HFFc6 (cell line): ENCODE data around the gene GFI1. TPM values are rescaled to one million over a fixed set of nuclear protein-coding genes. Genes with fewer than 3 reads are reported as not detected.

ENCODE experiments used
- DNase-seq: peaks from one replicate; pipeline ENCODE4 v3.0.0-alpha.2; 2018
- H3K27ac Mint-ChIP-seq: 2 replicates; pipeline ENCODE4 v1.8.0; 2020; ENCODE audit warnings: mild to moderate bottlenecking, mixed read lengths
- H3K27me3 Mint-ChIP-seq: 2 replicates; pipeline ENCODE4 v1.8.0; 2021; ENCODE audit warnings: mild to moderate bottlenecking, moderate library complexity, mixed read lengths; ENCODE audit not compliant: insufficient read depth
- H3K36me3 Mint-ChIP-seq: 2 replicates; pipeline ENCODE4 v1.8.0; 2021; ENCODE audit warnings: low read depth, mixed read lengths
- H3K4me1 Mint-ChIP-seq: 2 replicates; pipeline ENCODE4 v1.8.0; 2020; ENCODE audit warnings: low read depth, mixed read lengths
- H3K4me3 Mint-ChIP-seq: 2 replicates; pipeline ENCODE4 v1.8.0; 2020; ENCODE audit warnings: mild to moderate bottlenecking, moderate library complexity, mixed read lengths
- H3K9me3 Mint-ChIP-seq: 2 replicates; pipeline ENCODE4 v1.8.0; 2020; ENCODE audit warnings: mild to moderate bottlenecking, mixed read lengths
- CTCF ChIP-seq: fragments of 200-600 bp; sonication (generic); IDR thresholded peaks from 2 replicates; pipeline ENCODE4 v1.5.0; 2021; ENCODE audit warnings: antibody characterized with exemption, mild to moderate bottlenecking
- total RNA-seq, 6 experiments: library from RNA; stranded (reverse); fragmentation: NEBNext Ultra II Directional; extraction: Animal tissue kit (Norgen Biotek cat#: 25700); gene quantifications; 2 replicates in 1 of 6; 3 replicates in 5 of 6; pipeline ENCODE4 v1.2.3, GENCODE V29; 2021

GFI1 gene
- total RNA-seq, 6 experiments from 2014 or later, result 0.05 to 0.28 (median 0.07) TPM; not detected in 1

GRCh38 chr1:92487078-92487605 is 417 bp upstream of the GFI1 start:
- peaks cover 23% of the 10 kb centered on the region for H3K4me1 Mint-ChIP-seq
- no peak overlapping the region for H3K4me3 Mint-ChIP-seq
- H3K27me3 Mint-ChIP-seq, result peaks cover 56% of the 10 kb centered on the region

DNA sequence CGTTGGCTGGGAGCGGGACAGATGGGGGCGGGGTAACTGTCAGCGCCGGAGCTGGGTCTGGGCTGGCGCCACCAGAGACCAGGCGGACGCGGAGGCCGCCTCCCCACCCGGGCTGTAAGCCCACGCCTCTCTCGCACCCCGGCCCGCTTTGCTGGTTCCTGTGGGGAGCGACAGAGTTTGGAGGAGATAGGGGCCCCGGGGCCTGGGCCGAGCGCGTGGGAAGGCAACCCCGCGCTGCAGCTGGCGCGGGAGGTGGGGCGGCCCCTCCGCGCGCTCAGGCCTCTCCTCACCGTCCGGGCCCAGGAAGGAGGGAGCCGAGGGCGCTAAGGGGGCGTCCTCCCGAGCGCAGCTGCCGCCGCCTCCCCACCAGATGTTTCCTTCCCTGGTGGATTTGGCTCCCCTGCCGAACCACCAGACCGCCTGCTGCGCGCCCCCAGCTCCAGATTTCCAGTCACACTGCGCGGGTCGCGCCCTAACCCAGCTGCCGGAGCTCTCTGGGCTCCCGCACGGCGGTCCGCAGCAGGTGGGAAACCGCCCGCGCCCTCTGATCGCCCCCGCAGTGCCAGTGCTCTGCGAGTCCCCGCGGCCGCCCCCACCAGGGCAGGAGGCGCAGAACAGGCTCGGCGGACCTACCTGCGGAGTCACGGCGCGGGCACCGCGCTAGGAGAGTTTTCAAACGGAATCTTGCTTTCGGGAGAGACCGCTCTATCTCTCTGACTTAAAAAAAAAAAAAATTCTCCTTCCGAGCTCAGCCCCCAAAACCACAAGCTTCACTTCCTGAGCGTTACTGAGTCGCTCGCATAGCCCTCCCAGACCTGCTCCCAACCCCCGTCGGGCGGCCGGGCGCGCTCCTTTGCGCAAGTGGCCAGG is 1.1 kb downstream of the GFI1 start:
- DNase-seq, result no peak
- peaks cover 24% of the 10 kb centered on the region for H3K4me1 Mint-ChIP-seq
- H3K27me3 Mint-ChIP-seq, result peaks cover 62% of the 10 kb centered on the region

More at GRCh38 chr1:92487078-92487605, 417 bp upstream of the GFI1 start:
- Mint-ChIP-seq H3K36me3 (peaks cover 5% of the 10 kb centered on the region; the same call in 1 of the 2 replicates), H3K9me3 (no peaks in the 10 kb centered on the region), H3K27ac (no peak overlapping the region)
- DNase-seq, result no peak
- no peak for TF ChIP-seq CTCF

GRCh38 chr1:92484472-92485380 is 2.0 kb downstream of the GFI1 start:
- no peak overlapping the region for H3K27ac Mint-ChIP-seq
- H3K9me3 Mint-ChIP-seq, result no peaks in the 10 kb centered on the region
- H3K4me3 Mint-ChIP-seq, result peak overlapping the region; percentile 77
- DNase-seq, result no peak
- H3K27me3 Mint-ChIP-seq, result peaks cover 68% of the 10 kb centered on the region
- TF ChIP-seq CTCF, result no peak
- H3K36me3 Mint-ChIP-seq, result peaks cover 5% of the 10 kb centered on the region; the same call in 1 of the 2 replicates
- peaks cover 24% of the 10 kb centered on the region for H3K4me1 Mint-ChIP-seq

More for the DNA sequence above, 1.1 kb downstream of the GFI1 start:
- no peak overlapping the region for H3K27ac Mint-ChIP-seq
- H3K9me3 Mint-ChIP-seq, result no peaks in the 10 kb centered on the region
- peak overlapping the region; percentile 87 for H3K4me3 Mint-ChIP-seq
- peak; percentile 28; the same call in 1 of the 2 replicates for TF ChIP-seq CTCF
- H3K36me3 Mint-ChIP-seq, result peaks cover 5% of the 10 kb centered on the region; the same call in 1 of the 2 replicates

GRCh38 chr1:92483610-92484471 is 2.9 kb downstream of the GFI1 start:
- Mint-ChIP-seq H3K36me3 (peaks cover 5% of the 10 kb centered on the region; the same call in 1 of the 2 replicates), H3K4me1 (peaks cover 24% of the 10 kb centered on the region), H3K9me3 (no peaks in the 10 kb centered on the region), H3K27ac (no peak overlapping the region), H3K4me3 (peak overlapping the region; percentile 77), H3K27me3 (peaks cover 70% of the 10 kb centered on the region)
- no peak for DNase-seq
- no peak for TF ChIP-seq CTCF
